Measurements from ENCODE around the gene COL12A1. TPM values are rescaled to one million over a fixed set of nuclear protein-coding genes. Genes with fewer than 3 reads are reported as not detected.

COL12A1 gene
- total RNA-seq = 0.32 and 5.8 TPM in 2 replicates

GRCh38 chr6:75205776-75206575 is at the start of gene COL12A1:
TSS of gene COL12A1 (minus strand) at chr6:75206053. CDS start at chr6:75202792, 3,261 bp downstream.
- DNase-seq (ENCODE audit: low read depth, low spot score) = no peak

GRCh38 chr6:75250552-75250951 is 44.7 kb upstream of the COL12A1 start:
- DNase-seq (ENCODE audit: low read depth, low spot score) = no peak

GRCh38 chr6:75249837-75250236 is 44.0 kb upstream of the COL12A1 start:
- DNase-seq (ENCODE audit: low read depth, low spot score) = no peak

GRCh38 chr6:75246386-75246785 is 40.5 kb upstream of the COL12A1 start:
- DNase-seq (ENCODE audit: low read depth, low spot score) = no peak

- no peak for DNase-seq (ENCODE audit: low read depth, low spot score)
These were observed 38.3 kb upstream of the COL12A1 start for GRCh38 chr6:75244063-75244584.

- DNase-seq (ENCODE audit: low read depth, low spot score) = peak; percentile 95
These were observed 37.6 kb upstream of the COL12A1 start, which contains the start of gene COX7A2 for GRCh38 chr6:75243333-75244062. TSS of gene COX7A2 (minus strand) at chr6:75243801. CDS start at chr6:75243734, 67 bp downstream.

- DNase-seq (ENCODE audit: low read depth, low spot score) = no peak
These were observed 30.8 kb upstream of the COL12A1 start for GRCh38 chr6:75236630-75237029.

GRCh38 chr6:75235271-75235670 is 29.4 kb upstream of the COL12A1 start:
- DNase-seq (ENCODE audit: low read depth, low spot score) = no peak

GRCh38 chr6:75234126-75234865 is 28.4 kb upstream of the COL12A1 start:
- no peak for DNase-seq (ENCODE audit: low read depth, low spot score)

- no peak for DNase-seq (ENCODE audit: low read depth, low spot score)
These were observed 27.3 kb upstream of the COL12A1 start for GRCh38 chr6:75233092-75233615.

- DNase-seq (ENCODE audit: low read depth, low spot score) = no peak
These were observed 24.9 kb upstream of the COL12A1 start for GRCh38 chr6:75230484-75231325.

GRCh38 chr6:75224303-75224926 is 18.6 kb upstream of the COL12A1 start:
- no peak for DNase-seq (ENCODE audit: low read depth, low spot score)

- DNase-seq (ENCODE audit: low read depth, low spot score) = no peak
These were observed 17.6 kb upstream of the COL12A1 start for GRCh38 chr6:75223428-75223827.

GRCh38 chr6:75222261-75222660 is 16.4 kb upstream of the COL12A1 start:
- DNase-seq (ENCODE audit: low read depth, low spot score) = no peak

GRCh38 chr6:75221116-75221515 is 15.3 kb upstream of the COL12A1 start:
- no peak for DNase-seq (ENCODE audit: low read depth, low spot score)

- DNase-seq (ENCODE audit: low read depth, low spot score) = no peak
These were observed 14.5 kb upstream of the COL12A1 start for GRCh38 chr6:75220357-75220756.

GRCh38 chr6:75219263-75219662 is 13.4 kb upstream of the COL12A1 start:
- no peak for DNase-seq (ENCODE audit: low read depth, low spot score)

- DNase-seq (ENCODE audit: low read depth, low spot score) = no peak
These were observed 11.3 kb upstream of the COL12A1 start for GRCh38 chr6:75217193-75217592.

- no peak for DNase-seq (ENCODE audit: low read depth, low spot score)
These were observed 9.4 kb upstream of the COL12A1 start for GRCh38 chr6:75215291-75215690.

- no peak for DNase-seq (ENCODE audit: low read depth, low spot score)
These were observed 7.9 kb upstream of the COL12A1 start for GRCh38 chr6:75213732-75214131.

Measured in pulmonary artery endothelial cell (primary cell).